GM10266 (cell line): Measurements from ENCODE around the gene GPR35.

Source experiments
- DNase-seq: peaks from one replicate; pipeline ENCODE4 v3.0.0; 2012; ENCODE audit errors: extremely low spot score
- CTCF ChIP-seq: IDR thresholded peaks from 2 replicates; pipeline ENCODE4 v1.5.1; 2012; ENCODE audit warnings: mild to moderate bottlenecking, low read depth; ENCODE audit not compliant: control insufficient read depth, insufficient read depth; ENCODE audit errors: missing control alignments

Gene GPR35

GRCh38 chr2:240594511-240595380 is 30.5 kb upstream of the GPR35 start:
- no peak for DNase-seq
- no peak for TF ChIP-seq CTCF

GRCh38 chr2:240595381-240596079 is 29.8 kb upstream of the GPR35 start:
- peak; percentile 55 for TF ChIP-seq CTCF
- DNase-seq, result peak; percentile 70

- DNase-seq, result no peak
- TF ChIP-seq CTCF, result no peak
These were observed 29.2 kb upstream of the GPR35 start for GRCh38 chr2:240596080-240596460.

GRCh38 chr2:240596491-240596931 is 28.8 kb upstream of the GPR35 start:
- DNase-seq, result no peak
- no peak for TF ChIP-seq CTCF

- TF ChIP-seq CTCF, result no peak
- no peak for DNase-seq
These were observed 28.2 kb upstream of the GPR35 start for GRCh38 chr2:240597054-240597418.

GRCh38 chr2:240597419-240598181 is 27.7 kb upstream of the GPR35 start:
- no peak for DNase-seq

More at GRCh38 chr2:240597419-240598181, 27.7 kb upstream of the GPR35 start:
- TF ChIP-seq CTCF, result no peak
